ENCODE measurements around the gene COBL.
"Not testable (repeated sequence)": the region's sequence is repeated elsewhere in the genome, so short reads cannot be mapped to it uniquely, and the experiment has no call there.

The COBL gene

DNA sequence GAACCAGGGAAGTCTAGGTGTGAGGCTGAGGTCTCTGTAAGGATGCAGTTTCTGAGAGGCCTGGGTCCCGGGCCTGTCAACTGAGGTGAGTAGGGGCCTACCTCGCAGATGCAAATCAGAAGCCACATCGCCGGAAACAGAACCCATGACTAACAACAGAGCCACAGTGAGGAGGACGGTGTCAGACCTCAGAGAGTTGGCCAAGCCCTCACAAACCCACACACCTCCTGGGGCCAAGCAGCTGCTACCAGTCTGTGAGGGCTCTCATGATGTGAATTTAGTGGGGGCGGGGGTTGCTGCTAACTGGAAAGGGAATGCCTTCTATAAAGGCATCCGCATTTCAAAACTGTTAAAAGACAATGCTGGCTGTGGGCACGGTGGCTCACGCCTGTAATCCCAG is 103.0 kb downstream of the COBL start:
- DNase-seq = no peak

DNA sequence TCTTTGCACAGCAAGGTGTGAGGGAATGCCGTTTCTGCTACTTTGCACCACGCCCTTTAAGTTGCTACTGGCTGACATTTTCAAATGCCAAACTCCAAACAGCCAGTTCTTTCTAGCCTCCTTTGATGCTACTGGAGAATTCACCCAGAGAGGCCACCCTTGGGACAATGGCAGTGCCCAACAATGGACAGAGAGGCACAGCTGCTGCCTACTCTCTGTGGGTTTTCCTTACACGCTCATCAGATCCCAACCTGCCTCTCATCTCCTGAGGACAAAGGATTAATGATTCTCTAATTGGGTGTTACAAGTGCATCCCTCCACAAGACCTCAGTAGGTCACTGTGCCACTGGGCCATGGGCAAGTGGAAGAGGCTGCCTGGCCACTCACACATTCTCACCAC is 105.8 kb downstream of the COBL start:
- no peak for DNase-seq

DNA sequence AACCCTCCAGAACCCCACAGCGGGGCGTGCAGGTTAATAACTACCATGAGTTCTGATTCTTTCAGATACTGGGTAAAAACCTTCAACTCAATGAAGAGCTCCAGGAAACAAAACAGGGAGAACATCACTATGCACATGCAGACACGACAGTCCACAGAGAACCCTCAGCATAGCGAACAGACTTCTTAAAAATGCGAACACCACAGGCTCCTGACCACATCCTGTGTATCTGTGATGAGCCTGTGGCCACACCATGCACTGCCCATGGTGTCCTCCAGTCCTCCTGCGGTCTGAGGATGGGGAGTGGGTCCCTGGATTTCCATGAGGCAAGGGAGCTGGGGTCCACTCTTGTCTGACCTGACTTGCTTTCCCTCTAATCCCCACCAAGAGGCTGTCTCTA is 107.2 kb downstream of the COBL start:
- no peak for DNase-seq

DNA sequence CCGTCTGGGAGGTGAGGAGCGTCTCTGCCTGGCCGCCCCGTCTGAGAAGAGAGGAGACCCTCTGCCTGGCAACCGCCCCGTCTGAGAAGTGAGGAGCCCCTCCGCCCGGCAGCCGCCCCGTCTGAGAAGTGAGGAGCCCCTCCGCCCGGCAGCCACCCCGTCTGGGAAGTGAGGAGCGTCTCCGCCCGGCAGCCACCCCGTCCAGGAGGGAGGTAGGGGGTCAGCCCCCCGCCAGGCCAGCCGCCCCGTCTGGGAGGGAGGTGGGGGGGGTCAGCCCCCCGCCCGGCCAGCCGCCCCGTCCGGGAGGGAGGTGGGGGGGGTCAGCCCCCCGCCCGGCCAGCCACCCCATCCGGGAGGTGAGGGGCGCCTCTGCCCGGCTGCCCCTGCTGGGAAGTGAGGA is 108.5 kb downstream of the COBL start:
- DNase-seq = not testable (repeated sequence)

DNA sequence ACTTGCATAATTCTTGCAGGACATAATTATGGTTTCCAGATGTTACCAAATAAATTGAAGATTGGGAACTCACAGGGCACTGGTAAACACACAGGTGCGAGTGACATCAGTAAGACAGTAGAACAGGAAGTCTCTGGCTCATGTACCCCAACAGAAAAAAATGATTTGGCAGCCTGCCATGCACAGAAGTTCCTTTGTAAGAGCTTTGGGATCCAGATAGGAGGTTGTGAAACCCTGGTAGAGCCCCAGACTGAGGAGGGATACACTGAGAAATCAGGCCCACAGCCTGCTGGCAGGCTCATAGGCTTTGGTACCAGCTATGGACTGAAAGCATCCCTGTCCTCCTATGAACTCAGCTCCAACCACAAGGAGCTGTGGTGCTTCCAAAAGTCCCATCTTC is 118.0 kb downstream of the COBL start:
- DNase-seq = no peak

DNA sequence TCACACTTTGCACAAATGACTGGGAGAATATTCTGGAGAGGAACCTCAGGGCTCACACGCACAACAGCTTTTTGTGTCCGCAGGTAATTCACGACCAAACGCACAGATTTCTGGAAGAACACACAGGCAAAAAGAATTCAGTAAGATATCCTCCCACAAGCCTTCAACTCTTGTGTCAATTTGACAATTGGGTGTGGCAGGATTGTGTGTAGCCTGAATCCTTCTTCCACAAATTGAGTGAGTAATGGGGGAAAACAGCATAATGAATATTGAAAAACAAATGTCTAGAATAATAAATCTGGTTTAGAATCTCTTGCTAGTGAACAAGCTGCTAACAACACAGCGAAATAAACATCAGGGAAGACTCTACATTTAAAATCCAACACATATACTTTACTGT is 125.6 kb downstream of the COBL start:
- no peak for DNase-seq

DNA sequence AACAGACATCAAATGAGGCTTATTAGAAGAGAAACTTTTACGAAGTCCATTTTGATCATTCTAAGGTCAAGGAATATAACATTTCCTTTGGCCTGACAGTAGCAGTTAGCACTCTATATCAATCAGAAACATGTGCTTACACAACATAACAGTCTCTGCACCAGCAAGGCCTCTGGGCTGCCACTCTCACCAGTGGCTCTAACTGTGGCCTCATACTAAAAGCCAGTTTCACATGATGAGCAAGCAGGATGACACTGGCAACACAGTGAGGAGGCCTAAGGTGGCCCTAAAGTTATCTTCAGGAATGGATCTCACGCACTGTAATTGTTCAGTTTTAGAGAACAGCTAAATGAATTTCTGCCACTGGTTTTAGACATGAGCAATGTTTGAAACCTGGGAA is 126.8 kb downstream of the COBL start:
- no peak for DNase-seq

DNA sequence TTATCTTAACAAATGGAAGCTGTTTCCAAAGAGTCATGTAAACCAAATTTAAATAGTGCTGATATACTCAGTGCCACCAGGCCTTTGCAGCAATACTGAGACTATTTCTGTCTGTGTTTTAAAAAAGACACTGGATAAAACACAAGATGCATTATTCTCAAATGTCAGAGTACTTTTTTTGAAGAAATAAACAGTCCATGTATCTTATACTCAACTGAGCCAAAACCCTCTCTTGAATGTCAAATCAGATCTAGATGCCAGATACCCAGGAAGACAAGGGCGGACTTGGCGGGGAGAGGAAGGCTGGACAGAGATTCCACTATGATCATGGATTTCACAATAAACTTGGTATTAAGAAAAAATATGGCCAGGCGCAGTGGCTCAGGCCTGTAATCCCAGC is 127.6 kb downstream of the COBL start:
- DNase-seq = no peak

DNA sequence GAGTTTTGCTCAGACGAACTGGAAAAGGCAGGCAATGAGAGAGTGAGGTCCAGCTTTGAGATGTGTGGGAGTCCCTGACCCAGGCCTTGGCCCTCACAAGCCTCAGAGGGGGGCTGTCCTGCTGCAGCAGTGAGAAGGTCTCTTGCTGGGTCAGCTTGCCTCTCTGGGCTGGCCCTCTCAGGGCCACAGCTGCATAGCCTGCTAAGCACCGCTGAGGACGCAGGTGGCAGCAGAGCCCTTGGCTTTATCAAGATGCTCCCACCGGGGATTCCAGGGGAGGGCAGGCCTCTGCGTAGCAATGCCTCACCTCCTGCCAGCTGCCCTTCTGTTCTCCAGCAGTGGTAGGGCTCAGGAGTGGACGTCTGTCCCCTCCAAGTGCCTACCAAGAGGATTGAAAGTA is 128.7 kb downstream of the COBL start:
- peak in 42 of 58 donors; percentile 24 to 73 (median 48) for DNase-seq

DNA sequence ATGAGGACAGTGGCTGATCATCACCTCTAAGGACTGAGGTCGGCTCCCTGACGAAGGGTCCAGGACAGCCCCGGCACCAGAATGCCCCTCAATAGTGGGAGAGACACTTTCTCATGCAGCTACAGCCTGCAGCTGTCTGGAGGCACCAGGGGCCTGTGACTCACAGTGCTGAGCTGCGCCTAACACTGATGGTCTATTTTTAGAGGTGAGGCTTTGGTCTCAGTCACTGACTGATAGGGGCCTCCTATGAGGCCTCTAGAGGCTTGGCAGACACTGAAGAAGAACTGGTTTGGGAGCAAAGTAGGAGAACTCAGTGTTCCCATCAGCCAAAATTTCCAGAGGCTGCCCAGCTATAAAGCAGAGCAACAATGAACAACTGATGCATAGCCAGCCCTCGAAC is 130.1 kb downstream of the COBL start:
- DNase-seq = peak in 11 of 58 donors; percentile 13 to 54 (median 28)

DNA sequence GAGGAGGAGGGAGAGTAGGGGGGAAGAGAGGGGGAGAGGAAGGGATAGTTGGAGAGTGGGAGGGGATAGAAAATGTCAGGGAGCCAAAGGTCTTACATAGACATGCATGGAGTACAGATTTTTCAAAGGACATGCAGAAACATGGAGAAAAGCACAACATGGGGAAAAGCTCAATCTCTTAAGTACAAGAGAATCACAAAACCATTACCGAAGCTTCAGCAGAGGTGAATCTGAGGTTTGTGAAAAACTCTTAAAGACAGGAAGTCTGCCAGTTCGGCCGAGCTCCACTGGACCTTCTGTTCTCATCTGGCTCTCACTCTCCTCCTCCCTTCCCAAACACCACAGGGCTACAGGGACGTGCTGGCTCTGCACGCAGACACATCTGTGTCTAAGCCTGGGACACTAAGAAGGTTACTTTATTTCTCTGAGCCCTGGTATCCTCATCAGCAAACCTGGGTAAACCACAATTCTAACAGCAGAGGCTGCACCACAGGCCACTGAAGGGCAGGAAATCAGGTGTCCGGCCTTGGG is 133.9 kb downstream of the COBL start:
- DNase-seq = no peak

DNA sequence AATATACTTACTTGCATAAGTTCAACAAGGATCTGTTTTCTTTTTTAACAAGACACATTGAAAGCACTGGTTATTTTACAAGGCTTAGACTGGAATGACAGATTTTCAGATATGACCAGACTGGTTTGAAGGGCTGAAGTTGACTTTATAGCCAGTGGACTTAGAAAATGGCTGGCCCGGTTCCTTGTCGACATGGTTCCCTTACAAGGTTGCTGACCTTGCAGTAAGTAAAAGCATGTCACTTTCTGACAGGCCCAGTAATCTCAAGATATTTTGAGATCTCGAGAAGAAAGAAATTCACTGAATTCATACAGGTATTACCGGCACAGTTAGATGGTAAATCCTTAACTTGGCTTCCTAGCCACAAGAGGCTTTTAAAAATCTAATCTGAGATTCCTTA is 136.5 kb downstream of the COBL start:
- DNase-seq = no peak

DNA sequence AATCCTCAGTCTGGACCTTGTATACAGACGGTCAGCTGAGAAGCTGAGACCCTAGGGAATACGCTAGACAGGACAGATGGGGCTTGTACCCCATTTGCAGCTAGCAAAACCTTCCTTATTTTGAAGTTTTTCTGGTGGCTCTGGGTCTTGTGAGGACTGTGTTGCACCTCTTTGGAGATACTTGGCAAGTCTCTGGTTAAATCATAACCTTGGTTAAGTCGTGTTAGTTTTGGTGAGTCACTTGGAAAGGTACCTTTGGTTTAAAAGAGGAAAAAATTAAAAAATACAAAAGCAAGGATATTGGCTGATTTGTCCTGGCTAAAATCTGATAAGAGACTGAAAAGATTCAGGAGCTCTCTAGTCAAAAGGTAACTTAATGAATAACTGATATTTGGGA is 140.6 kb downstream of the COBL start:
- DNase-seq = no peak

DNA sequence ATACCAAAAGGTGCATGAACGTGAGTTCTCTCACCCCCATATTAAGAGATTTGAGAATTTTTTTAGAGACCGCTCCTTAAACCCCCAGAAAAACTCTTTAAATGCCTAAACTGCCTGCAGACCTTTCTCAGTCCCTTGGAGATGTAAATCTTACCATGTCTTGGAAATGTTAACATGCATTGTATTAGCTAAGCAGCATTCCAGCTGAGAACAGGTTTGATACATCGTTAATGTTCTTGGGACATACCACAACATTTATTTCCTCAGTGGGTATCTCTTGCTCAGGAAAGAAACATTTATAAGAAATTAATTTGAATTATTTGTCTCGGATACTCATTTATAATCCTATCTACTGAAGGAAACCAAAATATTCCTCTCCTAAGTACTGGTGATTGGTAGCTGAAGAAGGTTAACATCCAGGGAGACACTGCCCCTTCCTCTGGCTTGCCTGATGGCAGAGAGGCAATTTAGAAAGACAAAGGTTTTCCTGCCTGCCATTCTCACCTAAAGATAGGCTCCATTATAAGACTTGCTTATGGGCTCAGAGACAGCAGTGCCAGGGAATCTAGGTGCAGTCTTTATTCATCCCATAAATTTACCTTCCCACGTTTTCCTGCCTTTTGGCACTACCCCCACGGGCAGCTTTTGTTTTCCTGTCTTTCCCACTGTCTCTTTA is 141.2 kb downstream of the COBL start:
- no peak for DNase-seq

DNA sequence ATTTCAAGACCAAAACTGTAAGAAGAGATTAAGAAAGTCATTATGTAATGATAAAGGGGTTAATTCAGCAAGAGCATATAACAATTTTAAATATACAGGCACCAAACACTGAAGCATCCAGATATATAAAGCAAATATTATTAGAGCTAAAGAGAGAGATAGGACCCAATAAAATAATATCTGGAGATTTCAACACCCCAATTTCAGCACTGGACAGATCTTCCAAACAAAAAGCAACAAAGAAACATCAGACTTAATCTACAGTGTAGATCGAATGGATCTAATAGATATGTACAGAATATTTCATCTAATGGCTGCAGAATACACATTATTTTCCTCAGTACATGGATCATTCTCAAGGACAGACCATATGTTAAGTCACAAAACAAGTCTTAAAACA is 151.3 kb downstream of the COBL start:
- no peak for DNase-seq

DNA sequence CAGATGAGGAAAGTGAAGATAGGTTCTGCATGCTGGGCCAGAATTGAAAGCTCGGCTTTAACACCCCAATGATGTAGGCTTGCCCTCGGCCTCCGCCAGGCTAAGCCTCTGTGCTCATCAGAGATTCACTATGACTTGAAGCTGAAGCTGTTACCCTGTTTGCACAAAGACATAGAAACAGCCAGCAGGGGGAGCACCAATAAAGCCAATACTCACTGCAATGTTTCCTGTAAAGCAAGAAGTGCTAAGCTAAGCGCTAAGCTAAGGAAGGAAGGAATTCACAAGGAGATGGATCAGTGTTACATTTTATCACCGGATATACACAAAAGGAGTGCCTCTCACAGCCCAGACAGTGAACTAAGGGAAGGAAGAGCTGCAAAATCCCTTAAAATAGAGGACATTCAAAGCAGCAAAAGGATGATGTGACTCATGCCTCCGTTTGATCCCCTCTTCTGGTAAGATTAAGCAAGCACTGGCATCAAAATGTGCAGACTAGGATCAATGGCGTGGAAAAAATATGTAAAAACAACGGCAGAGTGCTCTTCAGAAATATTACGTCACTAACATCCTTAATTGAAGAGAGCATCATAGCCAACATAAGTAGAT is 153.8 kb downstream of the COBL start:
- DNase-seq = peak in 54 of 58 donors; percentile 32 to 90 (median 74)

DNA sequence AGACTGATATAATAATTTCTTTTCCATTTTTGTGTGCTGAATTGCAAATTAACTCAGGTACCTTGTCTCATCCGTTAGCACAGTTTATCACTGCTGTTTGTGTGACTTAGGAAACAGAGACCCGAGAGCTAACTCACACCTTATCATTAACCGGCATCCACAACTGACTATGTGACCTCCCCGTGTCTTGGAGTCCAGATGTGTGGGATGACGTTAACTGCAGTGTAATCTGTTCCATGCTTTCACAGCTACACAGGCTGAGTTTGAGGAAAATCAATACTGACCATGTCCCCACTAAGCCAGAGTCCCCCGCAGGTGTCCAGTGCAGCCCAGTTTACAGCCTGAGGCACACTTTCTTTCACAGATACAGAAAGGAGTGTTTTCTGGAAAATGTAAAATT is 154.7 kb downstream of the COBL start:
- DNase-seq = no peak

DNA sequence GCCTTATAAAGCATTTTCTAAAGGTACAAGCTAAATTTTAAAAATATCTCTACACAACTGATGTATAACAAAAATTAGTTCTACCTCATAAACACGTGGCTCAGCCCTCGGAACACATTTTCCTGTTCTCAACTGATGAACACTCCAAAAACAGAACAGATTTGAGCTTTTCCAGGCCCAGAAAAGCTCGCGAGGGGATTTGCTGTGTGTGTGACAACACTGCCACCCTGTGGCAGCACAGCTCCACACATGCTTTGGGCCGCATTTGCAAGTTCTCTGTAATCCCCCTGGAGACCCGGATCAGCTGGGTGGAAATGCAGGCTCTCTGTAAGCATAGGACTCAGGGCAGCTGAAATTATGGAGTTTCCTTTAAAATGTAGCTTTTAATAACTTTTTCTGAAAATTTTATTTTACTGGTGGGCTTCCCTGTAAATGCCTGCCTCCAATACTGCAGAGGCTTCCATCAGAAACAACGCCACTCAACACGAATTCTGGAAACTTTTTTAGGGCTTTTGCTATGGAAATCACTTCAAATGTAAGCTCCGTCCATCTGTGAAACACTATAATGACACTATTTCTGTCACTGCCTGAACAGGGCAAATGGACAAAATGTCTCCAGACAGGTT is 155.5 kb downstream of the COBL start:
- peak in 54 of 58 donors; percentile 20 to 84 (median 60) for DNase-seq

DNA sequence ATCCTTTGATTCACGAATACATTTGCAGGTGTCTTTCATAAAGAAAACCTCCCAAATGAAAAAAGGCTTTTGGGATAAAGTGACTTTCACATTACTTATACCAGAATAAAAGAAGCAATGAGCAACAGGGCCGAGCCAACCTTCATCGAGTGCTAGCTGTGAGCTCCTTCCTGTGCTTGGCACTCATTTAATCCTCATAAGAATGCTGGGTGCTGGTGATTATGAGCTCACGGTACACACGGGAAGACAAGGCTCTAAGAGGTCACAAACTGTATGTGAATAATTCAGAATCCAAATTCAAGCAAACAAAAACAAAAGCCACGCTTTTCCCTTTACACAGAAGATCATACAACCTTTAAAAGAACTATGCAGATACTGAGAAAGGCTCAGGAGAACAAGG is 156.2 kb downstream of the COBL start:
- no peak for DNase-seq

DNA sequence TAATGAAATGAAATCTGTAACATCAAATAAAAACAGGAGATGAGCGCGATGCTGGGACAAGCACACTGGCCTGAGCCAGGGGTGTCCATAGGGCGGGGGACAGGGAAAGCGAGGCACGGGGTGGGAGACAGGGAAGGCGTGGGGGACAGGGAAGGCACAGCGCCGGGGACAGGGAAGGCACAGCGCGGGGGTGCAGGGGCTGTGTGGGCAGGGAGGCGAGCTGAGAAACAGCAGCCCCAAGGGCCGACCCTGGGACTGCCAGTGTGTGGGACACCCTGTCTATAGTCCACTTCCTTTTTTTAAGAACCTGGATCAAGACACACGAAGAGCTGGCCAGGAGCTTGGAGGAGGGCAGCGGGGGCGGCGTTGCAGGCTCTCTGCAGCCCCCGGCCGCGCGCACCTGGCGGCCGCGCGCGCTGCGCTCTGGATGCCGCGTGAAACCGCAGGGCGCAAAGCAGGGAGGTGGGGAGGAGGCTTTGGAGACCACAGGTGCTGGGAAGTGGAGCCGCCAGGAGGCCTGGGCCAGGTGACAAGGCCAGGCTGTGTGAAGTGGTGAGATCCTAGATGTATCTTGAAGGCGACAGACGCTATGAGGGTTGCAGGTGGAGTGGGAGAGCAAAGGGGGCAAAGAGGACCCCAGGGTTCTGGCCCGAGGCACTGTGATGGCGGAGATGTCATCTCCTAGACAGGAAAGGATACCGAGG is 157.7 kb downstream of the COBL start:
- no peak for DNase-seq

DNA sequence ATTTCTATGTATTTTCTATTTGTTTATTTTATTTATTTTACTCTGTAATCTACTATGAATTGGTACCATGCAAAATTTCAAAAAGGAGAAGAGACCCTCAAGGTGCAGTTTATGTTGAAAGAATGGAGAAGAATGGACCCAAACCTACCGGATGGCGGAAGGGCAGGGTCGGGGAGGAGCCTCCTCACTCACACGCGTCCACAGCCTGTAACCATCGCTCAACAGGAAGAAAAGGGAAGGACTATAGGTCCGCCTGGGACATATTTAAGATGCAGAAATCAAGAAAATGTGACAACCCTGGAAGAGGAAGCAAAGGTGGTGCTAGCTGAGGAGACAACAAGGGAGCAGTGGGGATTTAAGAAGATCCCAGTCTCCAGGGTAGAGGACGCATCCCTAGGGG is 158.4 kb downstream of the COBL start:
- DNase-seq = no peak

DNA sequence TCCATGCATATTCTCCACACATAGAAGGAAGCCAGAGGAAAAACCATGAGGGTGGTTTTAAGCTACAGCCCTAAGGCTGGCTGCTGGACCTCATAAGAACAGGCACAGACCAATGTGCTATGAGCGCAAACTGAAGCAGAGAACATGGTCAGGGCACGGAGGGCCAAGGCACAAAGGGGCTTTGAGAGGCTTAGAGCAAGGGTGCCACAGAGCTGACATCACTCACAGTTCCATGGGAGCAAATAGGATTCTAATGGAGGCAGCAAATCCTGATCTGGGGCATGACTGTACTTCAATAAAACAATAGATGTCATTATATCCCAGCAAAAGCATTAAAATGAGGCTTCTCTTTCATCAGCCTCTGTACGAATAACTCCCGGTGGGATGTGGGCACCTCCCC is 162.4 kb downstream of the COBL start:
- DNase-seq = peak in 42 of 58 donors; percentile 9 to 88 (median 60)
